ENCODE results near the gene PDGFRB.
"Not testable (repeated sequence)": the region's sequence is repeated elsewhere in the genome, so short reads cannot be mapped to it uniquely, and the experiment has no call there.

PDGFRB gene

DNA sequence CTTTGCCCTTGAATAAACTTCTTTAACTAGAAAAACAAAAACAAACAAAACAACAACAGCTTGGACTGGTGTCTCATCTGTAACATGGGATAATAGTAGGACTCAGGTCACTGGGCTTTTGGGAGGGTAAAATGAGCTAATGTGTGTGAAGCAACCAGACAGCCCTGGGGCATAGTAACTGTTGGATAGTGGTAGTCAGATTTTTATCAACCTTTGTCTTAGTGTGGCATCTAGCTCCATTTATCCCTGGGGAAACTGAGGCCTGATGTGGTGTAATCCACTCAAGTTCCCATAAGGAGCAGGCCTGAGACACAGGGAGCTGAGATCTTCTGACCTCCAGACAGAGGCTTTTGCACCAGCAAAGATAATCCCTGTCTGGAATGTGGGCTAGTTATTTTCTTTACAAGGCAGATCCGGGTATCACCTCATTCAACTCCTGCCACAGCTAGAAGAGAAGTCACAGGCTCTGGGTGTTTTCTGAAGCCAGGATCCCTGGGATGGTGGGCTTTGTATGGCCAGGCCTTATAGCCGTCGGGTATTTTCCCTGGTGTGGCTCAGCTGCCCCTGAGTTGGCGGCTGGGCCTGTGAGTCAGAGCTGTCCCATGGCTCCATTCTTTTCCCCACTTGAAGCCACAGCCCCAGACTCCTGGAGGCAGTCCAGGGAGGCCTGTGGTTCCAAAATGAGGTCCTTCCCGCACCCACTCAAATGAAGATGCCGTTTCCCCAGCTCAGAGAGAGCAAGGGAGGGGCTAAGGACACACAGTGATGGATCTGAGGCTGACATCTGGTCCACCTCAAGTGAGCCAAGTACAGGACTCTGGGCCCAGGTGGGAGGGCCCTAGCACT is 43.2 kb downstream of the PDGFRB start:
- no peak for DNase-seq

DNA sequence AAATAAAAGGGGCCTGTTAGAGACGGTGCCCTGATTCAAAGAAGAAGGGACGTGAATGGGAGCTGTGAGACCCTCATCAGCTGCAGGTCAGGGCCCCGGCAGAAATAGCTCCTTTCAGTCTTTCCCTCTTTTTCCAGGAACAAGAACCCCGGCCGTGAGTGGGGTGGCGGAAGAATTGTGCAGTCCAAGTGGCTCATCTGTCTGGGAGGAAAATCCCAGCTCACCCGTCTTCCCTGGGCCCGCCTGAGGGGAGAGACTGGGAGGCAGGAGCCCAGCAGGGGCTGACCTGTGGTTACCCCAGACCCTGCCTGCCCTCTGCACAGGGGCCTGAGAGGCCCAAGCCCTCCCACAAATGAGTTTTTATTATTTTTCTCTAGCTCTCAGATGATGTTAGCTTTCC is 44.5 kb downstream of the PDGFRB start:
- DNase-seq = no peak

DNA sequence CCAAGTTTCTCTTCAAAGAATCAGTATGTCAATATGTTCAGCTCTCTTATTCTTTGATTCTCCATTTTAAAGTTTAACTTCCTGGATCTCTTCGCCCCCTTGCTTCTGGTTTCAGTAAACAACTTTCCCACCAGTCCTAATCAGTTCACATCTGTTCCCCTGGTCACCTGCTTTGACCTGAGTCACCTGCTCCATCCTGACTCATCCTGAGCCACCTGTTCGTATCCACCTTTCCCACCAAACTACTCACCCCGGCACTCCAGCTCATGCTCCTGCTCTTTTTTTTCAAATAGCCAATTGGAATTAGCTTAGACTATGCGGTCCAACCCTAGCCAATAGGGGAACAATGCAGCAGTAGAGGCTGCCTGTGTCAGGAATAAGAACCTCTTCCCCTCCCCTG is 45.7 kb downstream of the PDGFRB start:
- no peak for DNase-seq

DNA sequence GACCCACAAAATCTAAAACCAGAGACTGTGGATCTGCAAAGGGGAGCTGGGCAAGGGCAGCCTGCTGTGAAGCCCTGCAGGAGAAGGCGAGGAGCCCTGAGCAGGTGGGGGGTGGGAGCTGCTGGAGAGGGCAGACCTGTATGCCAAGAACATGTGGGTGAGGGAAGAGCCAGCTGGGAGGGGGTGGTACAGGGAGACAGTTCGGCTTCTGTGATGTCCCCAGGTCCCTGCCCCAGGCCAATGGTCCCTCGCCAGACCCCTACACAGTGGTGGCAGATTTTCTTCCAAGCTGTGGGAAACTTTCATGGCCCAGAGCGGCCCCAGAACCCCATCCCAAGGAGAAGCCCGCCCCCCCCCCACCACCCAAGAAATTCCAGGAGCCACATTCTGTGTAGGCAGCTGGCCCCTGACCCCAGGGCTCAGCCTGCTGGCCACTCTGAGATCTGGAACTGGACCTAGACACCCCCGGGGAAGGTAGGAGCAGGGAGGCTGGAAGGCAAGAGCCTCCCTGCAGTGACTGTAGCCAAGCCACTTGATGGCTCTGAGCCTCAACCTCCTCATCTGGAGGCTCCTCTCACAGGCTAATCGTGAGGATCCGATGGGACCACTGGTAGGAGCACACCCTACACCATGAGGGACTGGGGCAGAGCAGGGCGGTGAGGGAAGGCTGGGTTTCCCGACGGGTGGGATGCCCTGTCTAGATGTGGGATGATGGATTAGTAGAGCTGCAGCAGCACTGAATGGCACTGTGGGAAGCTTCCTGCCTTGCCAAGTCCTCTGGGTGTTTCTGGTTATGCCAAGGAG is 46.7 kb downstream of the PDGFRB start:
- DNase-seq = no peak

DNA sequence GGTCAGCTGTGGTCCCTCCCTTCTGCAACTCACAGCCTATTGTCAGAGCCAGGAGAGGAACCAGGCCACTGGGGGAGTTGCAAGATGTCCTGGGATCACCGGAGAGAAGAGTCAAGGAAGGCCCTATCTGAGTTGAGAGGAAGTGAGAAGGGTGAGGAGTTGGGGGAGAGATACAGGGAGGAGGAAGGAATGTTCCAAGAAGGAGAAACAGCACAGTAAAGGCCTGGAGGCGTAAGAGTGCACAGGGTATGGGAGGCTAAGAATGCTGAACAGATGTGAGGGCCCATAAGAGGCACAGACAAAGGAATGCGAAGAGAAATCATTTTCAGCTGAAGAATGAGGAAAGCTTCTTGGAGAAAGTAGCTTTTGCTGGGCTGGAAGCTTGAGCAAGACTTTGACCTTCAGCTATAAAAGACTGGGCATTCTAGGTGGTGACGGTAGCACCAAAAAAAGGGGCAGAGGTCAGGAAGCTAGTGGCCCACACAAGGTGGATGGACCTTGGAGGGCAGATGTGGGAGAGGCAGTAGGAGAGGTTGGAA is 47.7 kb downstream of the PDGFRB start:
- DNase-seq = no peak

DNA sequence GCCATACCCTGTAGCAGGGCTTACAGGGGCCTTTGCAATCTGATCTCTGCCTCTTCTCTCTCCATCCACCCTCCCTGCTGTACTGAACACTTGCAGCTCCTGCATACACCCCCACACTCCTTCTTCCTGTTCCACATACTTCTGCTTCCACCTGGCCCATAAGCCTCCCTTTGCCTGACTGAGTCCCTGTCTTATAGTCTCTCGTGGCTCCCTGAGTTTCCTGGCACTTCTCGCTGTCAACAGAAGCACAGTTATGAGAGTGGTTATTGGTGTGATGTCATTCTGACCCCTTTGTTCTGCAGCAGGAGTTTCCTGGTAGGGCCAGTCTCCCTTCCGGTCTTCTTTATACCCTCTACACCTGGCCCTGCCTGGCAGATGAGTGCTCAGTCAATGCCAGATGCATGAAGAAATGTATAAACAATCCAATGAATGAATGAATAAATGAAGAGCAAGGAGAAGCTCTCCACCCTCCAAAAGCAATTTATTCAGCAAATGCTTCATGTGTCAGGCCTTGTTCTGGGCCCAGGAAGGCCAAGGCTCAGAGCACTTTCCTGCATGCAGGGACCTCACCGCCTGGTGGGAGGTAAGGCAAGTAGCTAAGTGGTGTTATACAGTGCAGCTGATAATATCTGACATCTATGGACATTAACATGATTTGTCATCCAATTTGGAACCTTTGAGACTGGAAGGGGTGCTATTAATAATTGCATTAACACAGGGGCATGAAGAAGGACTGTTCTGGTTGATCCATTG is 48.8 kb downstream of the PDGFRB start:
- peak; percentile 87 for DNase-seq

DNA sequence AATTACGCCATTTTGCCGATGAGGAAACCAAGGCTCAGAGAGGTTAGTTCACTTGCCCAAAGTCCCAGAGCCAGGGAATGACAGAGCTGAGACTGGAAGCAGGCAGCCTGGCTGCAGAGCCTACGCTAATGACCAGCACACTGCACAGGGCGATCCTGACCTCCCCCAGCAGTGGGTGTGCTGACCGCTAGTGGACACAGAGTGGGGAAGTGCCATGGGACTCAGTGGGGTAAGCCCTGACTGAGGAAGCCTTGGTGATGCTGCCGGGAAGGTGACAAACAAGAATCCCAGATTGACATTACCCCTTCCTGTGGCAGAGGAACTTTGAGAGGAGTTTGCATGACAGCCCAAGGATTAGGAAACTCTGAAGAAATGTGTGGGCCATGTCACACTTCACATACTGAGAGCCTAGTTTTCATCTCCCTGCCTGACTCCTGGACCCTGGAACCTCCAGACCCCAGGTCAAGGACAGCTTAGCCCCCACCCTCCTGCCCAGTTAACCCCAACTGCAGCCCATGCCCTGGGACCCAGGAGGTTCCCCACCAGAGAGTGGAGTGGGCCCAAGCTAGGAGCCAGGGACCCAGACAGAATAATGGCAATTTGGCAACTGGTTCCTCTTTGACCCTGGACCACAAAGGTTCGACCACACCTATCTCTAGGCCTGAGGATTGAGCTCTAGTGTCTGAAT is 49.6 kb downstream of the PDGFRB start:
- no peak for DNase-seq

DNA sequence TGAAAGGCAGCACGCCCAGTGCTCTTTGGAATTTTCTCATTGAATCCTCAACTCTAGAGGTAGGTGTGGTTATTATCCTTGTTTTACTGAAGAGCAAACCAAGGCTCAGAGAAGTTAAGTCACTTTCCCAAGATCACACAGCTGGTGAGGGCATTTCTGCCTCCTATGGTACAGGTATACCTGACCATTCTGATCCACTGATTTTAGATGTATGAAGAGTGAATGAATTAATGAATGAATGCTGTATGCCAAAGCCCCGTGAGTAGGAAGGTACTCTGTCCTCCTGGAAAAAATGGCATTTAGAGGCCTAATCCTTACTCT is 51.1 kb downstream of the PDGFRB start:
- no peak for DNase-seq

DNA sequence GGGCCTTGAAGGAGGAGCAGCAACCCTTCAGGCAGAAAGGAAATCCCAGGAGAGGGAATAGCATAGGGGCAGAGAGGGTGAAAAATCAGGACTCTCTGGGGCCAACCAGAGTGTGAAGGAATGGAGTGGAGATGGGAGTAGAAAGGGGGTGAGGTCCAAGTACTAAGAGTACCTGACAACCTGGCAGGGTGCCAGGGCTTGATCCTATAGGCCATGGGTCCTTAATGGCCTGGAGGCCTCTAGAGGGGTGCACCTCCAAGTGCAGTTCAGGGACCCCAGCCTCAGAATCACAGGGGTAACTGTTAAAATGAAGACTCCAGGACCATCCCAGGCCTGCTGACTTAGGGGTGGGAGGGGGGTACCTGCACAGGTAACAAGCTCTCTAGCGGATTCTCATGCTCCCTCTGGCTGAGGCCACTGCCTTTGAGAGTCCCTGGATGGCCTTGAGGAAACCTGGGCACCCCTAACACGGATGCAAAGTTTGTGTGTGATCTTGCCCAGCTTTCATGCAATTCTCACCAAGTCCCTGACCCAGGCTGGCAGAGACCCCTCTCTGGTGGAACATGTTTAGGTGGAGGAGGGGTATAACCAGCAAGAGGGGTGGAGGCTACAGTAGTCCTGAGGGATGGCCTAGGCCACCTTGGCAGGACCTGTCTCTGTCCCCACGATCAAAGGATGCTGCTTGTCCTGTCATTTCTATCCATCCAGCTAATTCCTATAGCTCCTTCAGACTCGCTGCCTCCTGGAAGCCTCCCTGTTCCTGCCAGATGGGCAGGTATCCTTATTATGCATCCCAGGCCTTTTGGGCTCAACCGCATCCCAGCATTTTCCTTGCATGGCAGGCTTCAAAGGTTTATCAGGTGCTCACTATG is 51.7 kb downstream of the PDGFRB start:
- no peak for DNase-seq

DNA sequence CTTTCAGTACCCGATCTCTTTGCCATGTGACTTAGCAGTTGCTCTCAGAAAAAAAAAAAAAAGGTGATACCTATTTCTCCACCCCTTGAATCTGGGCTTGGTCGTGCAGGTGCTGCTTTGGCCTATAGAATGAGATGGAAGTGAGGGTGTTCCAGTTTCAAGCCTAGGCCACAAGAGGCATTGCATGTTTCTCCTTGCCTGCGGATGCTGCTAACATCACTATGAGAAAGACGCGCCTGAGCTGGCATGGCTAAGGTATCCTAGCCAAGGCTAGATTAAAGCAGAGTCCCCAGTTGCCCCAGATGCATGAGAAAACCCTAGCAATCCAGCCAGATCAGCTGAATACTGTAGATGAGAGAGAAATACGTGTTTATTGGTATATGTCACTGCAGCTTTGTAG is 54.6 kb downstream of the PDGFRB start:
- no peak for DNase-seq

DNA sequence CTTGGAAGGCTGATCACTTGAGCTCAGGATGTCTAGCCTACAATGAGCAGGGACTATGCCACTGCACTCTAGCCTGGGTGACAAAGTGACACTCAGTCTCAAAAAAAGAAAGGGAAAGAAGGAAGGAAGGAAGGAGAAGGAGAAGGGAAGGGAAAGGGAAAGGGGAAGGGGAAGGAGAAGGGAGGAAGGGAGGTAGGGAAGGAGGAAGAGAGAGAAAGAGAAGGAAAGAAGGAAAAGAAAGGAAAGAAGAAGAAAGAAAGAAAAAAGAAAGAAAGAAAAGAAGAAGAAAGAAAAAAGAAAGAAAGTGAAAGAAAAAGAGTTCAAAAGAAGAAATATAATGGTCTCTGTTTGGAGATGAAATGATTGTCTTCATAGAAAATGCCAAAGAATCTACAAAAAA is 58.5 kb downstream of the PDGFRB start:
- no peak for DNase-seq

DNA sequence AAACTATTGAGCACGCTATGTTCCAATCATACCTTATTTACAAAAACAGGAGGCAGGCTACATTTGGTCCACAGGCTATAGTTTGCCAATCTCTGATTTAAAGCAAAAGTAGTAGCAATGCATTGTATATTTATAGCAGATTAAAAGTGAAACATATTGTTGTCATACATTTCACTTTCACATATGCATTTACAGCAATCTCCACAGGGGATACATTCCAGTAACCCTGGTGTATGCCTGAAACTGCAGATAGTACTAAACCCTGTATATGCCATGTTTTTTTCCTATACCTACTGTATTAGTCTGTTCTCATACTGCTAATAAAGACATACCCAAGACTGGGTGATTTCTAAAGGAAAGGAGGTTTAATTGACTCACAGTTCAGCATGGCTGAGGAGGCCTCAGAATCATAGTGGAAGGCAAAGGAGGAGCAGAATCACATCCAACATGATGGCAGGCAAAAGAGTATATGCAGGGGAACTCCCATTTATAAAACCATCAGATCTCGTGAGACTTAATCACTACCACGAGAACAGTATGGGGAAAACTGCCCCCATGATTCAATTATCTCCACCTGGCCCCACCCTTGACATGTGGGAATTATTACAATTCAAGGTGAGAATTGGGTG is 63.4 kb downstream of the PDGFRB start:
- DNase-seq = no peak

DNA sequence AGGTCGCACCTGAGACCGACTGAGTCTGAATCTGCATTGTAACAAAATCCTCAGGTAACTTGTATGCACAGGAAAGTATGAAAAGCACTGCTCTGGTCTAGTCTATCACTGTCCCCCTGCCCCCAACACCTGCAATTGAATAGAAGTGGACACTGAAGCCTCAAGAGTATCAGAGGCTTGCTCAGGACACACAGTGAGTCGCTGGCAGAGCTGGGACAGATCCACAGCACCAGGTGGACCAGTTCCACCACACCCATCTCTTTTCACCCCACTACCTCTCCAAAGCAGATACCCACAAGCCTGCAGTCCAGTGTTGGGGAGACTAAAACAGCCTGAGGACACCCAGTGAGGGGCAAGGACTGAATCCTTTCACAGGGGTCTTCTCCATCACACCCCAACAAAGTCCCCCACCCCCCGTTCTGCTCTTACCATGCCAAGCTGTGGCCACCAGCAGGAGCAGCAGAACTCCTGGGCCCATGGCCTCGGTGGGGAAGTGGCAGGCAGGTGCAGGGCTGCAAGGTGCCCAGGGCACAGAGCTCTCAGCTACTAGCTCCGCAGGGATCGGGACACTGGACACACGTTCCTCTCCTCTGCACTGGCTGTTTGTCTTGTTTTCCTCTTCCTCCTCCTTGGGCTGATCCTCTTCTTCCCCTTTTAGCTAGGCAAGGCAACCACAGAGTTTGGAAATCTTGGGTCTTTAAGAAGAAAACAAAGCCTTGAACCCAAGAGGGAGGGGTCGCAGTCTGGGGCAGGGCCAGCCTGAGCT is 69.5 kb downstream of the PDGFRB start, which contains the start of gene CSF1R:
CSF1R (minus strand) TSS at position 605 of the 766 bp plus-strand sequence; CDS start at position 478, 127 bp downstream.
- no peak for DNase-seq

DNA sequence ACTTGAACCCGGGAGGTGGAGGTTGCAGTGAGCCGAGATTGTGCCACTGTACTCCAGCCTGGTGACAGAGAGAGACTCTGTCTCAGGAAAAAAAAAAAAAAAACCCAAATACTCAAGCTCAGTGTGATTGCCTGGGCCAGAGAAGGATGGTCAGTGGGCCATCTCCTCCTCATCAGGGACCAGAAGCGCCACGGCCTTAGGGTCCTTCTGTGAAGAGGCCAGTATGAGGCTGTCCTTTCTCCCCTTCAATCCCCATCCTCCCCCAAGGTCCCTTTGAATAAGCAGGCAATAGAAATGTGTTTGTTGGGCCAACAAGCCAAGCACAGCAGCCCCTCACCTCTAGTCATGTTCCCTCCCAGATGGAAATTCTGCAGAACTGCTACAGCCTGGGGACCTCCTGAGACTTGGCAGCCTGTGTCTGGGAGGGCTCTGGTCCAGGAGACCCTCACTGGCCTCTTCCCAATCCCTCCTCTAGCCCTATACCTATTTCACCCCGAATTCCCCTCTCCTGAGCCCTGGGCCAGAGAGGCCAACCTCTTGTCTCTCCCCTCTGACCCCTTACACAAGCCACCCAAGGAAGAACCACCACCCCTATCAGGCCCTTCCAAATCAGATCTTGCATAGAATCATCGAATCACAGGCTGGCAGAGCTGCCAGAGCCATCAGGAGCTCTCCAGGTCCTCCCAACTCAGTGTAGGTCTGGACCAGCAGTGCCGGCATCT is 70.3 kb downstream of the PDGFRB start:
- no peak for DNase-seq

DNA sequence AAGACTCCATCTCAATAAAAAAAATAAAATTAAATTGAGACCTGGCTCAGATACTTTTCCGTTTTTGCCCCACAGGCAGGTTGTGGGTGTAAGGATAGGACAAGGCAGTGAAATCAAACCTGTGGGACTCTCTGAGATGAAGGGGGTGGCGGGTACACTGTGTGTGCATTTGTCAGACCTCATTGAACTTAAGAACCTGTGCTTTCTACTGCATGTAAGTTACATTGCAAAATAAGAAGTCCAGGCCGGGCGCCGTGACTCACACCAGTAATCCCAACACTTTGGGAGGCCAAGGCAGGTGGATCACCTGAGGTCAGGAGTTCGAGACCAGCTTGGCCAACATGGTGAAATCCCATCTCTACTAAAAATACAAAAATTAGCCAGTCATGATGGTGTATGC is 70.9 kb downstream of the PDGFRB start:
- DNase-seq = not testable (repeated sequence)

DNA sequence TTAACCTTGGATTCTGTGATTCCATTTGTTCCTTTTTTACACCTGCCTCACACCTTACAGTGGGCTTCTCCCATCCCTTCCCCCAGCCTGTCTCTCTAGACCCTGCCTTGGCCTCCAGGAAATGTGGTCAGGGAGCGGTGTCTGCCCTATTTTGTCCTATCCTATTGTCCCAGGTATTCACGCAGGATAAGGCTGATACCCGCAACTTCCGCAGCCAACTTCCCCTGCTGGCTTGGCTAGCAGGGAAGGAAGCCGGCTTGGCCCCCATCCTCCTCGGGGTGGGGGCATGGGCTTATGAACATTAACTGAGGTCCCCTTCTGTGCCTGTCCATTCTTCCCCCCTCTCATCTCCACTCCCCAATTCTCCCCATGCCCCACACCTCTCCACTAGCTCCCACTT is 72.8 kb downstream of the PDGFRB start:
- no peak for DNase-seq

DNA sequence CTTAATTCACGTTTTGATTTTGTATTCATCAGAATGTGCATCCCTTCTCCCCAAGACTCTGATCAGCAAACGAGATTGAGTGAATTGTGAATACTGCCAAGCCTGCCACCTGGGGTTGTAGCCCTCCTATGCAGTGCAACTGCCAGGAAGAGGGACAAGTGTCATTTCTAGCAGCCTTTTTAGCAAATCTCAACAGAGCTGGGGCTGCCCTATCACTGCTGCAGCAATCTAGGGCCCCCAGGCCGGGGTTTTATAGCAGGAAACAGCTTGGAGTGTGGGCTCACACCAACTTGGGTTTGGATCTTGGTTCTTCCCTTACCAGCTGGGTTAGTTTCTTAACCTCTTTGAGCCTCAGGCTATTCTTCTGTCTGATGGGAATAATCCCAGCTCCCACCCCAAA is 73.3 kb downstream of the PDGFRB start:
- no peak for DNase-seq

DNA sequence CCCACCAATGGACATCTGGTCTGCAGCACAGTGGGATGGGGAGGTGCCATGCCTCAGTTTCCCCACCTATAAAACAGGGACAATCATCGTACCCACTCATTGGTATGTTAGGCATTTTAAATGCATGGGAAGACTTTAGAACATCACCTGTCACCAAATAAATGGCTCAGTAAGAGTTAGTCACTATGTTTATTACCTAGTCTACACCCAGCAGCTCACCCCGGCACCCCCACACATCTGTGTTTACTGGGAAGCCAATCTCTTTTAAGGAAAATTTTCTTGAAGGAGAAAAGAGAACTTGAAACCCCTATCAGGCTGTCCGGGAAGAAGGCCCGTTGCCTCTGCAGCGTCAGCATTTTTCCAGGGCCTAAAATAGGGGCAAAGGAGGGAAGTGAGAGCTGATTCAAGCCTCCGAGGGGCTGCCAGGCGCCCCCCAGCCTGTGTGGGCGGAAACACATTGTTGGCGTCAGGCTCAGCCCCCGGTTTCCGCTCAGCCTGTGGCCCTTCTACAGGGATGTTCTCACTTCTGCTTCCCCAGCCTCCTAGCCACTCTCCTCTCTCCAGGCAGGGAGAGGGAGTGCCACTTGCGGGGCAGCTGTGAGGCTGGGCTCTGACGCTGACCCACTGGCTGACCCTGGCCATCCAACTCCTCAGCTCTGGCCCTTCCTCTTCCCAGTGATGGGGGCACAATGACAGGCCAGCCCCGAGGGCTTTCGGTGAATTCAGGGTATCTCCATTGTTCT is 73.9 kb downstream of the PDGFRB start:
- no peak for DNase-seq
